Neural cell (in vitro differentiated cells): Measurements from ENCODE around the gene PCSK4. TPM values are rescaled to one million over a fixed set of nuclear protein-coding genes. Genes with fewer than 3 reads are reported as not detected.

ENCODE experiments used
- H2AFZ ChIP-seq: fragments of 200-600, 300-800 bp; sonication (generic), shearing (Covaris generic); 2 replicates; pipeline ENCODE4 v1.6.0; 2014; ENCODE audit warnings: low read depth, mild to moderate bottlenecking, antibody characterized with exemption, low read length, moderate library complexity
- H3F3A ChIP-seq: fragments of 200-600 bp; shearing (Covaris generic); 2 replicates; pipeline ENCODE4 v1.6.1; 2016; ENCODE audit warnings: mild to moderate bottlenecking, moderate library complexity, mixed read lengths, antibody characterized with exemption, low read length; ENCODE audit not compliant: insufficient read depth, poor library complexity, severe bottlenecking
- H3K27ac ChIP-seq: fragments of 200-600, 300-800 bp; sonication (generic), shearing (Covaris generic); 2 replicates; pipeline ENCODE4 v1.5.1; 2014; ENCODE audit warnings: mild to moderate bottlenecking, low read length, moderate library complexity
- H3K27me3 ChIP-seq: fragments of 300-800, 200-600 bp; sonication (generic), shearing (Covaris generic); 2 replicates; pipeline ENCODE4 v1.6.0; 2014; ENCODE audit warnings: mild to moderate bottlenecking, low read depth, low read length, moderate library complexity; ENCODE audit not compliant: insufficient read depth
- H3K36me3 ChIP-seq: fragments of 300-800, 200-600 bp; sonication (generic), shearing (Covaris generic); 2 replicates; pipeline ENCODE4 v1.5.1; 2014; ENCODE audit warnings: mild to moderate bottlenecking, antibody characterized with exemption, low read length, moderate library complexity; ENCODE audit not compliant: insufficient read depth
- H3K4me2 ChIP-seq: fragments of 300-800, 200-600 bp; sonication (generic), shearing (Covaris generic); 2 replicates; pipeline ENCODE4 v1.6.0; 2014; ENCODE audit warnings: mild to moderate bottlenecking, low read length
- H3K4me3 ChIP-seq: fragments of 300-800, 200-600 bp; sonication (generic), shearing (Covaris generic); 2 replicates; pipeline ENCODE4 v1.5.1; 2014; ENCODE audit warnings: mild to moderate bottlenecking, low read length, moderate library complexity
- H3K79me2 ChIP-seq: fragments of 200-600 bp; shearing (Covaris generic); replicated peaks from 2 replicates; pipeline ENCODE4 v1.6.0; 2014; ENCODE audit warnings: mild to moderate bottlenecking, low read length, moderate library complexity; ENCODE audit not compliant: insufficient read depth
- H3K9ac ChIP-seq: fragments of 300-800, 200-600 bp; sonication (generic), shearing (Covaris generic); 2 replicates; pipeline ENCODE4 v1.6.1; 2016; ENCODE audit warnings: mild to moderate bottlenecking, low read length, mixed read lengths
- H3K9me2 ChIP-seq: fragments of 200-600 bp; shearing (Covaris generic); 2 replicates; pipeline ENCODE4 v1.6.1; 2016; ENCODE audit warnings: mild to moderate bottlenecking, low read length, mixed read lengths; ENCODE audit not compliant: insufficient read depth
- H3K9me3 ChIP-seq: fragments of 200-600, 300-800 bp; sonication (generic), shearing (Covaris generic); 2 replicates; pipeline ENCODE4 v1.6.1; 2016; ENCODE audit warnings: mild to moderate bottlenecking, mixed run types, low read length, moderate library complexity, mixed read lengths
- H4K20me1 ChIP-seq: fragments of 200-600 bp; shearing (Covaris generic); 2 replicates; pipeline ENCODE4 v1.6.1; 2016; ENCODE audit warnings: mild to moderate bottlenecking, mixed run types; ENCODE audit not compliant: insufficient read depth
- EP300 ChIP-seq: fragments of 450-650 bp; conservative IDR thresholded peaks from 2 replicates; pipeline ENCODE4 v1.6.1; 2014; ENCODE audit warnings: antibody characterized with exemption, mild to moderate bottlenecking, moderate library complexity; ENCODE audit not compliant: poor library complexity, severe bottlenecking
- EZH2 ChIP-seq: fragments of 200-600, 300-800 bp; shearing (Covaris generic), sonication (generic); IDR thresholded peaks from 2 replicates; pipeline ENCODE4 v1.6.1; 2014; ENCODE audit warnings: antibody characterized with exemption, low read length, borderline replicate concordance, mild to moderate bottlenecking; ENCODE audit not compliant: insufficient read depth, poor library complexity, severe bottlenecking
- MXI1 ChIP-seq: fragments of 450-650 bp; conservative IDR thresholded peaks from 2 replicates; pipeline ENCODE4 v1.6.1; 2014; ENCODE audit warnings: antibody characterized with exemption, mild to moderate bottlenecking; ENCODE audit not compliant: poor library complexity, severe bottlenecking
- POLR2AphosphoS5 ChIP-seq: IDR thresholded peaks from 2 replicates; pipeline ENCODE4 v1.6.1; 2012
- RAD21 ChIP-seq: fragments of 450-650 bp; conservative IDR thresholded peaks from 2 replicates; pipeline ENCODE4 v1.6.1; 2014; ENCODE audit warnings: antibody characterized with exemption, mild to moderate bottlenecking, moderate library complexity
- SMC3 ChIP-seq: fragments of 450-650 bp; conservative IDR thresholded peaks from 2 replicates; pipeline ENCODE4 v1.6.1; 2014; ENCODE audit warnings: antibody characterized with exemption, mild to moderate bottlenecking, moderate library complexity; ENCODE audit not compliant: poor library complexity
- TAF1 ChIP-seq: IDR thresholded peaks from 2 replicates; pipeline ENCODE4 v1.6.1; 2012; ENCODE audit warnings: low read depth
- polyA plus RNA-seq: library from polyadenylated mRNA; depleted of rRNA; stranded (reverse); fragments of >200 nt; gene quantifications from 2 replicates; pipeline ENCODE4 v1.2.3, GENCODE V29; 2014
- TF ChIP-seq, protein P1 (sequence below): fragments of 450-650 bp; IDR thresholded peaks from 2 replicates; pipeline ENCODE4 v1.5.1; 2014; ENCODE audit warnings: antibody characterized with exemption, mild to moderate bottlenecking, moderate library complexity; ENCODE audit not compliant: poor library complexity, severe bottlenecking
- TF ChIP-seq, protein P2 (sequence below): IDR thresholded peaks from 2 replicates; pipeline ENCODE4 v1.6.1; 2012; ENCODE audit warnings: borderline replicate concordance

PCSK4 gene
- polyA plus RNA-seq, 1 donor from 2014 or later, result 11.8 TPM

DNA sequence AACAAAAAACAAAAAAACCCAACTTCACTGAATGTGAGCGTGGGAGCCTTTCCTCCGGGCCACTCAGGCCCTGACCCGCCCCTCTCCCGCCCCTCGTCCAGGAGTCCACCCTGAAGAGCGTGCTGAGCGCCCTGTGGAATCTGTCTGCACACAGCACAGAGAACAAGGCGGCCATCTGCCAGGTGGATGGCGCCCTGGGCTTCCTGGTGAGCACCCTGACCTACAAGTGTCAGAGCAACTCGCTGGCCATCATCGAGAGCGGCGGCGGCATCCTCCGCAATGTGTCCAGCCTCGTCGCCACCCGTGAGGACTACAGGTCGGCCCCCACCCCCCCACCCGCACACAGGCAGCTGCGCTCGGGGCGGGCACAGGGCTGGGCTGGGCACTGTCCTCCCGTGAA is 28.3 kb downstream of the PCSK4 start:
- Histone ChIP-seq H3K27me3 (no peaks in the 10 kb centered on the region), H3K9me2 (no peaks in the 10 kb centered on the region), H3K4me2 (no peak overlapping the region), H3K27ac (no peak overlapping the region), H2AFZ (no peak overlapping the region), H3K79me2 (peaks cover 3% of the 10 kb centered on the region), H3K9ac (no peak overlapping the region), H3K4me3 (no peak overlapping the region), H3F3A (no peaks in the 10 kb centered on the region), H4K20me1 (peaks cover 46% of the 10 kb centered on the region), H3K9me3 (no peaks in the 10 kb centered on the region), H3K36me3 (peaks cover 20% of the 10 kb centered on the region)
- TF ChIP-seq TAF1, result no peak
- TF ChIP-seq, protein P1, sequence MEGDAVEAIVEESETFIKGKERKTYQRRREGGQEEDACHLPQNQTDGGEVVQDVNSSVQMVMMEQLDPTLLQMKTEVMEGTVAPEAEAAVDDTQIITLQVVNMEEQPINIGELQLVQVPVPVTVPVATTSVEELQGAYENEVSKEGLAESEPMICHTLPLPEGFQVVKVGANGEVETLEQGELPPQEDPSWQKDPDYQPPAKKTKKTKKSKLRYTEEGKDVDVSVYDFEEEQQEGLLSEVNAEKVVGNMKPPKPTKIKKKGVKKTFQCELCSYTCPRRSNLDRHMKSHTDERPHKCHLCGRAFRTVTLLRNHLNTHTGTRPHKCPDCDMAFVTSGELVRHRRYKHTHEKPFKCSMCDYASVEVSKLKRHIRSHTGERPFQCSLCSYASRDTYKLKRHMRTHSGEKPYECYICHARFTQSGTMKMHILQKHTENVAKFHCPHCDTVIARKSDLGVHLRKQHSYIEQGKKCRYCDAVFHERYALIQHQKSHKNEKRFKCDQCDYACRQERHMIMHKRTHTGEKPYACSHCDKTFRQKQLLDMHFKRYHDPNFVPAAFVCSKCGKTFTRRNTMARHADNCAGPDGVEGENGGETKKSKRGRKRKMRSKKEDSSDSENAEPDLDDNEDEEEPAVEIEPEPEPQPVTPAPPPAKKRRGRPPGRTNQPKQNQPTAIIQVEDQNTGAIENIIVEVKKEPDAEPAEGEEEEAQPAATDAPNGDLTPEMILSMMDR, result no peak
- TF ChIP-seq, protein P2, sequence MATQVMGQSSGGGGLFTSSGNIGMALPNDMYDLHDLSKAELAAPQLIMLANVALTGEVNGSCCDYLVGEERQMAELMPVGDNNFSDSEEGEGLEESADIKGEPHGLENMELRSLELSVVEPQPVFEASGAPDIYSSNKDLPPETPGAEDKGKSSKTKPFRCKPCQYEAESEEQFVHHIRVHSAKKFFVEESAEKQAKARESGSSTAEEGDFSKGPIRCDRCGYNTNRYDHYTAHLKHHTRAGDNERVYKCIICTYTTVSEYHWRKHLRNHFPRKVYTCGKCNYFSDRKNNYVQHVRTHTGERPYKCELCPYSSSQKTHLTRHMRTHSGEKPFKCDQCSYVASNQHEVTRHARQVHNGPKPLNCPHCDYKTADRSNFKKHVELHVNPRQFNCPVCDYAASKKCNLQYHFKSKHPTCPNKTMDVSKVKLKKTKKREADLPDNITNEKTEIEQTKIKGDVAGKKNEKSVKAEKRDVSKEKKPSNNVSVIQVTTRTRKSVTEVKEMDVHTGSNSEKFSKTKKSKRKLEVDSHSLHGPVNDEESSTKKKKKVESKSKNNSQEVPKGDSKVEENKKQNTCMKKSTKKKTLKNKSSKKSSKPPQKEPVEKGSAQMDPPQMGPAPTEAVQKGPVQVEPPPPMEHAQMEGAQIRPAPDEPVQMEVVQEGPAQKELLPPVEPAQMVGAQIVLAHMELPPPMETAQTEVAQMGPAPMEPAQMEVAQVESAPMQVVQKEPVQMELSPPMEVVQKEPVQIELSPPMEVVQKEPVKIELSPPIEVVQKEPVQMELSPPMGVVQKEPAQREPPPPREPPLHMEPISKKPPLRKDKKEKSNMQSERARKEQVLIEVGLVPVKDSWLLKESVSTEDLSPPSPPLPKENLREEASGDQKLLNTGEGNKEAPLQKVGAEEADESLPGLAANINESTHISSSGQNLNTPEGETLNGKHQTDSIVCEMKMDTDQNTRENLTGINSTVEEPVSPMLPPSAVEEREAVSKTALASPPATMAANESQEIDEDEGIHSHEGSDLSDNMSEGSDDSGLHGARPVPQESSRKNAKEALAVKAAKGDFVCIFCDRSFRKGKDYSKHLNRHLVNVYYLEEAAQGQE, result no peak
- TF ChIP-seq MXI1, result no peak
- TF ChIP-seq EP300, result no peak
- no peak for TF ChIP-seq POLR2AphosphoS5
- TF ChIP-seq SMC3, result no peak
- no peak for TF ChIP-seq EZH2
- TF ChIP-seq RAD21, result no peak

DNA sequence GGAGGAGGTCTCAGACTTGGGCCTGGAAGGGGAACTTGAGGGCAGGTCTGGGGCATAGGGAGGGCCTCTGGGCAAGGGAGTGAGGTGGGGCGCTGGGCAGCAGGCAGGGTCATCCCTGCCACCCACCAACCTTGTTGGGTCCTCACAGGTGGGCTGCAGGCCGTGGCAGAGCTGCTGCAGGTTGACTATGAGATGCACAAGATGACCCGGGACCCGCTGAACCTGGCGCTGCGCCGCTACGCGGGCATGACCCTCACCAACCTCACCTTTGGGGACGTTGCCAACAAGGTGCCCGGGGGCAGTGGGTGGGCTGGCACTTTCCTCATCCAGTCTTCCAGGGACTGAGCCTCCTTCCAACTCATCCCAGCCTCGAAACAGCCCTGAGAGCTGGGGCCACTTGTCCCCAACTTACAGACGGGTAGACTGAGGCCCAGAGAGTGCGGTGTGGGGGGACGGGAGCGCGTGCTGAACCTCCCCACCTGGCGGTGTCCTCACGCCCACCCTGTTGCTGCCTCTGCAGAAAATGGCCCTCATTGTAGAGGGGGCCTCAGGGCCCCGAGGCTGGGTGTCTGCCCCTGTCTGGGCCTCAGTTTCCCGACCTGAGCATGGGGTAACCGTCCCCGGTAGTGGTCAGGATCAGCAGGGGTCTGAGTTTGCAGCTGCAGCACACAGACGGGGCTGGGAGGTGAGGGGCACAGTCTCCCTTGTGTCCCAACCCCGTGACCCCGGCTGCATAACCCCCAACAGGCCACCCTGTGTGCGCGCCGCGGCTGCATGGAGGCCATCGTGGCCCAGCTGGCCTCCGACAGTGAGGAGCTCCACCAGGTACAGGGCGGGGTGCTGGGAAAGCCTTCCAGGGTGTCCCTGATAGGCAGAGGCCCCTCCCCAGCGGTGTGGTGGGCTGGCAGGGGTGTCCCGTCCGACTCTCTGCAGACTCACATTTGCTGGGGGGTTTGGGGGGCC is 29.8 kb downstream of the PCSK4 start:
- Histone ChIP-seq H3K27ac (no peak overlapping the region), H3K9me3 (no peaks in the 10 kb centered on the region), H3F3A (no peaks in the 10 kb centered on the region), H3K36me3 (peaks cover 20% of the 10 kb centered on the region), H3K4me3 (no peak overlapping the region), H2AFZ (no peak overlapping the region), H3K9ac (no peak overlapping the region), H3K4me2 (no peak overlapping the region), H4K20me1 (peaks cover 59% of the 10 kb centered on the region), H3K9me2 (no peaks in the 10 kb centered on the region), H3K79me2 (peaks cover 15% of the 10 kb centered on the region), H3K27me3 (no peaks in the 10 kb centered on the region)
- TF ChIP-seq EP300 (no peak), TAF1 (no peak), MXI1 (no peak), POLR2AphosphoS5 (no peak), SMC3 (no peak), EZH2 (no peak), RAD21 (no peak)
- TF ChIP-seq, protein P2, result no peak
- TF ChIP-seq, protein P1, result no peak
